ENCODE data around the gene LRRC32. TPM values are rescaled to one million over a fixed set of nuclear protein-coding genes. Genes with fewer than 3 reads are reported as not detected.

The LRRC32 gene
- total and polyA plus RNA-seq, 2 of the 4 experiments (the other 2 are of a cell fraction): 5.2 to 13.7 TPM

DNA sequence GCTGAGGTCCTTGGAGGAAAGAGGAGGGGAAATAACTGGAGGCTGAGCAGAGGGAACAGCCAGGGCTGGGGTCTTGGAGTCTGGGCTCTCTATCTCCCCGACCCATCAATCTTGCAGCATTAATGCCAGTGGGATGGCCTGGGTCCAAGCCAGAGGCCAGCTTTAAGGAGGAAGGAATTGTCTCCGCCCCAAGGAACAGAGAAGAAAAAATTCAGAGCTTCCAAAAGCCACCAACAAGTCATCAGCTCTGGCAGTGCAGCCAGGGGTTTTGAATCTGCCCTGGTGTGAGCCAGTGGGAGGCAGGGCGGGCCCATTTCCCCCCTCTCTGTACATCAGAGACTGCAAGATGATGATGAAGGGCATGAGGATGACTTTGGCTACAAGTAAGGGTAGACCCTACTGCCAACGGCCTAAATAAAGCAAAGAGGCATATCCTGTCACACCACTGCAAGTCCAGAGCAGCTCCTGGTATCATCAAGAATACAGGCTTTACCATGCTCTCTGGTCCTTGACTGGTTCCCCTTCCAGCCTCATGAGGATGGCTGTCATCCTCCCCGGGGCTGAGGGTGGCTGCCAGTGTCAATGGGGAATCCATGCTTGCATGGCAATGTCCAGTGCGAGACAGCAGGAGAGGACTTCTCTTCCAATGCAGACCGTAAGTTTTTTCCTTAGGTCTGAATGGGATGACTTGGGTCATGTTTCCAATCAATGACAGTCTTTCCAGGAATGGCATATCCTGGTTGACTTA, 34.4 kb downstream of the LRRC32 start:
- H4K91ac ChIP-seq (ENCODE audit: insufficient read depth, low read depth, low read length): no peak overlapping the region
- 0 out of 2 replicates have a peak overlapping the region, but pooled peaks have one; percentile 39 for H3K14ac ChIP-seq (replicated peaks; ENCODE audit: low read depth, low read length)
- H3K27me3 ChIP-seq (ENCODE audit: control insufficient read depth, insufficient read depth, low read length): peaks cover 11% of the 10 kb centered on the region; the same call in 1 of the 2 replicates
- POLR2A ChIA-PET (ENCODE audit: unreplicated experiment): no interaction called here
- in situ Hi-C loops (cut with MboI; ENCODE audit: low sequenced_read_pairs): no loop called here
- H4K5ac ChIP-seq (ENCODE audit: low read depth, low read length): no peak overlapping the region
- no peak overlapping the region for H3K4ac ChIP-seq (ENCODE audit: low read depth, low read length)
- H3K18ac ChIP-seq (ENCODE audit: low read depth, low read length): no peak overlapping the region
- BruUV-seq (replicated peaks): no TSS peak
- H3K9me1 ChIP-seq (ENCODE audit: insufficient read depth, low read length): no peaks in the 10 kb centered on the region
- H3K9ac ChIP-seq (ENCODE audit: low read depth, low read length): no peak overlapping the region
- ATAC-seq (ENCODE audit: low read depth): no peak
- H2BK120ac ChIP-seq (ENCODE audit: low read depth, low read length): no peak overlapping the region
- no peaks in the 10 kb centered on the region for H3K9me3 ChIP-seq (ENCODE audit: control insufficient read depth, insufficient read depth, low read length)
- H3K56ac ChIP-seq (ENCODE audit: extremely low read depth, insufficient read depth, low read length): no peak overlapping the region
- TF ChIP-seq SMC3 (IDR thresholded peaks at IDR 0.05; ENCODE audit: low read depth, low read length) (no peak), RAD21 (IDR thresholded peaks at IDR 0.05; ENCODE audit: low read length) (no peak), NFE2L2 (IDR thresholded peaks at IDR 0.05; ENCODE audit: low read depth, low read length) (no peak), FOS (IDR thresholded peaks at IDR 0.05; ENCODE audit: low read depth, low read length) (no peak), MXI1 (IDR thresholded peaks at IDR 0.05; ENCODE audit: borderline replicate concordance, low read depth, low read length) (no peak), MAZ (IDR thresholded peaks at IDR 0.05; ENCODE audit: borderline replicate concordance, low read depth, low read length) (no peak), MAFK (IDR thresholded peaks at IDR 0.05; ENCODE audit: low read depth, low read length) (no peak)
- TF ChIP-seq, protein P1, sequence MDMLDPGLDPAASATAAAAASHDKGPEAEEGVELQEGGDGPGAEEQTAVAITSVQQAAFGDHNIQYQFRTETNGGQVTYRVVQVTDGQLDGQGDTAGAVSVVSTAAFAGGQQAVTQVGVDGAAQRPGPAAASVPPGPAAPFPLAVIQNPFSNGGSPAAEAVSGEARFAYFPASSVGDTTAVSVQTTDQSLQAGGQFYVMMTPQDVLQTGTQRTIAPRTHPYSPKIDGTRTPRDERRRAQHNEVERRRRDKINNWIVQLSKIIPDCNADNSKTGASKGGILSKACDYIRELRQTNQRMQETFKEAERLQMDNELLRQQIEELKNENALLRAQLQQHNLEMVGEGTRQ (IDR thresholded peaks at IDR 0.05; ENCODE audit: low read depth, low read length): no peak
- no peaks in the 10 kb centered on the region for H4K20me1 ChIP-seq (ENCODE audit: insufficient read depth, low read length)
- peak overlapping the region; percentile 23 for H2AK9ac ChIP-seq (replicated peaks; ENCODE audit: low read depth, low read length, poor library complexity)
- H4K8ac ChIP-seq (ENCODE audit: low read depth in 2 of 2, low read length in 2 of 2): no peak overlapping the region
- H2BK20ac ChIP-seq (ENCODE audit: low read depth, low read length): no peak overlapping the region
- no peak overlapping the region for H3K23ac ChIP-seq (ENCODE audit: low read depth, low read length)
- H2BK15ac ChIP-seq (ENCODE audit: low read depth, low read length): no peak overlapping the region
- H2BK5ac ChIP-seq (ENCODE audit: low read depth, low read length, poor library complexity, severe bottlenecking): no peak overlapping the region
- 100% methylated on average over 2 of the region's 7 CpGs; no CpG with 5 or more reads in 1 of the 2 experiments for WGBS, 2 experiments (ENCODE audit: extremely low coverage in 2 of 2, insufficient read length in 1 of 2)
- H3K27ac ChIP-seq (ENCODE audit: insufficient read depth, low read length): no peak overlapping the region
- H2AFZ ChIP-seq (replicated peaks; ENCODE audit: low read length, poor library complexity): no peak overlapping the region
- no peak overlapping the region for H3K4me3 ChIP-seq (ENCODE audit: insufficient read depth, low read depth, low read length)
- no peak for DNase-seq
- CTCF ChIA-PET: no interaction called here
- no peak overlapping the region for H3K4me2 ChIP-seq (ENCODE audit: low read depth, low read length)
- H2AK5ac ChIP-seq (ENCODE audit: low read depth, low read length): no peak overlapping the region
- dilution Hi-C loops (cut with HindIII; ENCODE audit: low sequenced_read_pairs, unreplicated experiment): no loop called here
- no peaks in the 10 kb centered on the region for H3K36me3 ChIP-seq (ENCODE audit: control insufficient read depth, insufficient read depth, low read length)
- H3K4me1 ChIP-seq (ENCODE audit: control insufficient read depth, insufficient read depth, low read length): peaks cover 3% of the 10 kb centered on the region; the same call in 1 of the 2 replicates
- intact Hi-C loops (cut with micrococcal nuclease): loop anchor here (1.0 kb wide), 1 partner anchor 18 kb away; no protein-coding TSS in a partner anchor
- no peaks in the 10 kb centered on the region for H3K79me1 ChIP-seq (ENCODE audit: low read depth in 1 of 2, low read length in 2 of 2)

Measured in IMR-90 (cell line).